ENCODE data around the gene PCDHB9. TPM values are rescaled to one million over a fixed set of nuclear protein-coding genes. Genes with fewer than 3 reads are reported as not detected.
A peak's percentile ranks its signal among the peaks of the same experiment; 100 is the strongest.
"Not testable (repeated sequence)": the region's sequence is repeated elsewhere in the genome, so short reads cannot be mapped to it uniquely, and the experiment has no call there.

Gene PCDHB9
- total RNA-seq, 1 donor from 2014 or later: 3.7 TPM

GRCh38 chr5:141216035-141216434, 29.1 kb downstream of the PCDHB9 start:
- DNase-seq (ENCODE audit: extremely low spot score in 2 of 2); H3K27ac ChIP-seq; H3K4me3 ChIP-seq; intact Hi-C loops (cut with DNase I); H3K36me3 ChIP-seq; H3K4me1 ChIP-seq; H3K27me3 ChIP-seq: not testable (repeated sequence)
- peaks cover 28% of the 10 kb centered on the region for H3K9me3 ChIP-seq

DNA sequence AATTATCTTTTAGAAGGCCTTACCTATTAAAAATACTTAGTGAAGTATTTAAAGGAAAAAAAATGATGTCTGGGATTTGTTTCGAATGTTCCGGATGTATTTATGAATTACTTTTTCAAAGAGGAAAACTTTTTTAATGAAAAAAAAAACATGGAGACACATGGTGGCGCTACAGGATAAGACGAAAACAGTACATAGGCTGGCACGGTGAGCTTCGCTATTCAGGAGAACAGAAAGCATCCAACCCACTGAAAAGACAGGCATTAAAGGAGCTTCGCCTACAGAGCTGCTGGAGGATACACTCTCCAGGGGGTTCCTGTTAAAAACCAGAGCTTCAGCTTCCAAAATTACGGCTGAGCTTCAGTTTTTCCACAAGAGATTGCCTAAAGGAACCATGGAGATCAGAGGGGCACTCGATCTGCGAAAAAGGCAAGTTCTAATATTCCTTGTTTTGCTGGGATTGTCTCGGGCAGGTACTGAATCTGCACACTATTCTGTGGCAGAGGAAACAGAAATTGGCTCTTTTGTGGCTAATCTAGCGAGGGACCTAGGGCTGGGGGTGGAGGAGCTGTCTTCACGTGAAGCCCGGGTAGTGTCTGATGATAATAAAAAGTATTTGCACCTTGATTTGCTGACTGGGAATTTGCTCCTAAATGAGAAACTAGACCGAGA, 36.3 kb downstream of the PCDHB9 start, which contains the start of gene PCDHB14:
PCDHB14 (plus strand) TSS at position 232 of the 672 bp plus-strand sequence; CDS start at position 395, 163 bp downstream.
- H3K27me3 ChIP-seq: no peaks in the 10 kb centered on the region
- H3K4me3 ChIP-seq: peak within 1 kb of the TSS; percentile 5 to 23
- no peaks in the 10 kb centered on the region for H3K4me1 ChIP-seq
- H3K36me3 ChIP-seq: peaks cover 0 to 3% of the 10 kb centered on the region in 2 donors
- no peak for DNase-seq (ENCODE audit: extremely low spot score in 2 of 2)
- TF ChIP-seq CTCF (IDR thresholded peaks at IDR 0.05): no peak
- TF ChIP-seq POLR2AphosphoS5 (IDR thresholded peaks at IDR 0.05; ENCODE audit: insufficient read depth in 1 of 2, low read depth in 1 of 2): no peak
- no peak for TF ChIP-seq POLR2A (IDR thresholded peaks at IDR 0.05)
- no peak within 1 kb of the TSS for H3K27ac ChIP-seq
- intact Hi-C loops (cut with DNase I): no loop called here
- peaks cover 49% of the 10 kb centered on the region for H3K9me3 ChIP-seq

- H3K4me3 ChIP-seq; H3K36me3 ChIP-seq; DNase-seq (ENCODE audit: extremely low spot score in 2 of 2); H3K4me1 ChIP-seq; intact Hi-C loops (cut with DNase I); H3K27me3 ChIP-seq; H3K27ac ChIP-seq: not testable (repeated sequence)
- H3K9me3 ChIP-seq: peaks cover 40% of the 10 kb centered on the region
Measured at GRCh38 chr5:141224844-141225243, 37.9 kb downstream of the PCDHB9 start.

DNA sequence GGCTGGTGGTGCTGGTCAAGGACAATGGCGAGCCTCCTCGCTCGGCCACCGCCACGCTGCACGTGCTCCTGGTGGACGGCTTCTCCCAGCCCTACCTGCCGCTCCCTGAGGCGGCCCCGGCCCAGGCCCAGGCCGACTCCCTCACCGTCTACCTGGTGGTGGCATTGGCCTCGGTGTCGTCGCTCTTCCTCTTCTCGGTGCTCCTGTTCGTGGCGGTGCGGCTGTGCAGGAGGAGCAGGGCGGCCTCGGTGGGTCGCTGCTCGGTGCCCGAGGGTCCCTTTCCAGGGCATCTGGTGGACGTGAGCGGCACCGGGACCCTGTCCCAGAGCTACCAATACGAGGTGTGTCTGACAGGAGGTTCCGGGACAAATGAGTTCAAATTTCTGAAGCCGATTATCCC, 38.5 kb downstream of the PCDHB9 start:
- intact Hi-C loops (cut with DNase I); H3K4me1 ChIP-seq; H3K36me3 ChIP-seq; DNase-seq (ENCODE audit: extremely low spot score in 2 of 2); H3K4me3 ChIP-seq; H3K27ac ChIP-seq; H3K27me3 ChIP-seq: not testable (repeated sequence)
- H3K9me3 ChIP-seq: peaks cover 40% of the 10 kb centered on the region

GRCh38 chr5:141234109-141234667, 47.2 kb downstream of the PCDHB9 start:
- no peaks in the 10 kb centered on the region for H3K27me3 ChIP-seq
- H3K4me1 ChIP-seq: no peaks in the 10 kb centered on the region
- no peaks in the 10 kb centered on the region for H3K36me3 ChIP-seq
- peak overlapping the region; percentile 9 to 25 for H3K4me3 ChIP-seq
- no peak for DNase-seq (ENCODE audit: extremely low spot score in 2 of 2)
- no peak overlapping the region for H3K27ac ChIP-seq
- H3K9me3 ChIP-seq: peaks cover 71% of the 10 kb centered on the region
- intact Hi-C loops (cut with DNase I): no loop called here
- TF ChIP-seq POLR2A (IDR thresholded peaks at IDR 0.05) (no peak), CTCF (IDR thresholded peaks at IDR 0.05) (no peak), POLR2AphosphoS5 (IDR thresholded peaks at IDR 0.05; ENCODE audit: insufficient read depth in 1 of 2, low read depth in 1 of 2) (no peak)

GRCh38 chr5:141235922-141236321, 49.0 kb downstream of the PCDHB9 start:
- intact Hi-C loops (cut with DNase I); H3K27ac ChIP-seq; DNase-seq (ENCODE audit: extremely low spot score in 2 of 2); H3K27me3 ChIP-seq; H3K4me3 ChIP-seq; H3K4me1 ChIP-seq; H3K36me3 ChIP-seq: not testable (repeated sequence)
- peaks cover 84% of the 10 kb centered on the region for H3K9me3 ChIP-seq

DNA sequence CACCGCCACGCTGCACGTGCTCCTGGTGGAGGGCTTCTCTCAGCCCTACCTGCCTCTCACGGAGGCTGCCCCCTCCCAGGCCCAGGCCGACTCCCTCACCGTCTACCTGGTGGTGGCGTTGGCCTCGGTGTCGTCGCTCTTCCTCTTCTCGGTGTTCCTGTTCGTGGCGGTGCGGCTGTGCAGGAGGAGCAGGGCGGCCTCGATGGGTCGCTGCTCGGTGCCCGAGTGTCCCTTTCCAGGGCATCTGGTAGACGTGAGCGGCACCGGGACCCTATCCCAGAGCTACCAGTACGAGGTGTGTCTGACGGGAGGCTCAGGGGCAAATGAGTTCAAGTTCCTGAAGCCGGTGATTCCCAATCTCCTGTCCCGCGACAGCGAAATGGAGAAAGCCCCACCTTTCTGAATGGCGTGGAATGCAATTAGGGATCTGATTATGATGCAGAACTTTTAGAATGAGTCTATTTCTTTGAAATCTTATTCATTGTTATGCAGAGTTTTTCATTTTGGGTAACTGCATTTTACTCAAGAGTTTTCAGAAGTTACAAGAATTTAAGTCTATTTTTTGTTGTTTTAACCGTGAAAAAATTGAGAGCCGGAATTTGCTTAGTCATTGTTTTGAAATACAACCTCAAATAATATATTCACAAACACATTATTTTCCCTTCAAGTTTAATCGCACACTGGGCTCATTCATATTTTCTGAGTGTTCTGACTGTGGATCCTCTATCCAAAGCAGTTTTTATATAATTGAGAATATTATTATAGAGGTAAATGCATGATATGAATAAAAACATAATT, 49.8 kb downstream of the PCDHB9 start:
- H3K9me3 ChIP-seq: peaks cover 88% of the 10 kb centered on the region
- no peak overlapping the region for H3K27ac ChIP-seq
- intact Hi-C loops (cut with DNase I): no loop called here

More for the DNA sequence above, 49.8 kb downstream of the PCDHB9 start:
- H3K4me3 ChIP-seq: no peak overlapping the region
- no peaks in the 10 kb centered on the region for H3K27me3 ChIP-seq
- no peaks in the 10 kb centered on the region for H3K4me1 ChIP-seq
- no peak for TF ChIP-seq CTCF (IDR thresholded peaks at IDR 0.05)
- no peak for TF ChIP-seq POLR2AphosphoS5 (IDR thresholded peaks at IDR 0.05; ENCODE audit: insufficient read depth in 1 of 2, low read depth in 1 of 2)
- no peak for TF ChIP-seq POLR2A (IDR thresholded peaks at IDR 0.05)
- DNase-seq (ENCODE audit: extremely low spot score in 2 of 2): no peak
- no peaks in the 10 kb centered on the region for H3K36me3 ChIP-seq

Data from vagina (tissue), 2 donors.